HFFc6 (cell line): ENCODE results near the gene ISCA2. TPM values are rescaled to one million over a fixed set of nuclear protein-coding genes. Genes with fewer than 3 reads are reported as not detected.

ENCODE experiments used
- DNase-seq: peaks from one replicate; pipeline ENCODE4 v3.0.0-alpha.2; 2018
- H3K27ac Mint-ChIP-seq: 2 replicates; pipeline ENCODE4 v1.8.0; 2020; ENCODE audit warnings: mild to moderate bottlenecking, mixed read lengths
- H3K27me3 Mint-ChIP-seq: 2 replicates; pipeline ENCODE4 v1.8.0; 2021; ENCODE audit warnings: mild to moderate bottlenecking, moderate library complexity, mixed read lengths; ENCODE audit not compliant: insufficient read depth
- H3K36me3 Mint-ChIP-seq: 2 replicates; pipeline ENCODE4 v1.8.0; 2021; ENCODE audit warnings: low read depth, mixed read lengths
- H3K4me1 Mint-ChIP-seq: 2 replicates; pipeline ENCODE4 v1.8.0; 2020; ENCODE audit warnings: low read depth, mixed read lengths
- H3K4me3 Mint-ChIP-seq: 2 replicates; pipeline ENCODE4 v1.8.0; 2020; ENCODE audit warnings: mild to moderate bottlenecking, moderate library complexity, mixed read lengths
- H3K9me3 Mint-ChIP-seq: 2 replicates; pipeline ENCODE4 v1.8.0; 2020; ENCODE audit warnings: mild to moderate bottlenecking, mixed read lengths
- total RNA-seq, 6 experiments: library from RNA; stranded (reverse); fragmentation: NEBNext Ultra II Directional; extraction: Animal tissue kit (Norgen Biotek cat#: 25700); gene quantifications; 2 replicates in 1 of 6; 3 replicates in 5 of 6; pipeline ENCODE4 v1.2.3, GENCODE V29; 2021
- TF ChIP-seq, protein P1 (sequence below): fragments of 200-600 bp; sonication (generic); IDR thresholded peaks from 2 replicates; pipeline ENCODE4 v1.5.0; 2021; ENCODE audit warnings: antibody characterized with exemption, mild to moderate bottlenecking

Gene ISCA2
- total RNA-seq, 6 experiments from 2014 or later: 27.7 to 39.4 (median 30.5) TPM

- no peak for DNase-seq
- no peak overlapping the region for H3K27ac Mint-ChIP-seq
- TF ChIP-seq, protein P1, sequence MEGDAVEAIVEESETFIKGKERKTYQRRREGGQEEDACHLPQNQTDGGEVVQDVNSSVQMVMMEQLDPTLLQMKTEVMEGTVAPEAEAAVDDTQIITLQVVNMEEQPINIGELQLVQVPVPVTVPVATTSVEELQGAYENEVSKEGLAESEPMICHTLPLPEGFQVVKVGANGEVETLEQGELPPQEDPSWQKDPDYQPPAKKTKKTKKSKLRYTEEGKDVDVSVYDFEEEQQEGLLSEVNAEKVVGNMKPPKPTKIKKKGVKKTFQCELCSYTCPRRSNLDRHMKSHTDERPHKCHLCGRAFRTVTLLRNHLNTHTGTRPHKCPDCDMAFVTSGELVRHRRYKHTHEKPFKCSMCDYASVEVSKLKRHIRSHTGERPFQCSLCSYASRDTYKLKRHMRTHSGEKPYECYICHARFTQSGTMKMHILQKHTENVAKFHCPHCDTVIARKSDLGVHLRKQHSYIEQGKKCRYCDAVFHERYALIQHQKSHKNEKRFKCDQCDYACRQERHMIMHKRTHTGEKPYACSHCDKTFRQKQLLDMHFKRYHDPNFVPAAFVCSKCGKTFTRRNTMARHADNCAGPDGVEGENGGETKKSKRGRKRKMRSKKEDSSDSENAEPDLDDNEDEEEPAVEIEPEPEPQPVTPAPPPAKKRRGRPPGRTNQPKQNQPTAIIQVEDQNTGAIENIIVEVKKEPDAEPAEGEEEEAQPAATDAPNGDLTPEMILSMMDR: no peak
- H3K4me1 Mint-ChIP-seq: peaks cover 23% of the 10 kb centered on the region
- no peak overlapping the region for H3K4me3 Mint-ChIP-seq
- no peaks in the 10 kb centered on the region for H3K9me3 Mint-ChIP-seq
- no peaks in the 10 kb centered on the region for H3K36me3 Mint-ChIP-seq
- H3K27me3 Mint-ChIP-seq: no peaks in the 10 kb centered on the region; the same call in 1 of the 2 replicates
Measured at GRCh38 chr14:74528886-74529285, 35.3 kb downstream of the ISCA2 start.

GRCh38 chr14:74531006-74531405, 37.4 kb downstream of the ISCA2 start:
- H3K4me3 Mint-ChIP-seq: no peak overlapping the region
- DNase-seq: no peak
- H3K27me3 Mint-ChIP-seq: no peaks in the 10 kb centered on the region; the same call in 1 of the 2 replicates
- no peaks in the 10 kb centered on the region for H3K9me3 Mint-ChIP-seq
- peak overlapping the region; percentile 33; the same call in 1 of the 2 replicates for H3K27ac Mint-ChIP-seq
- TF ChIP-seq, protein P1: no peak
- H3K4me1 Mint-ChIP-seq: peaks cover 12% of the 10 kb centered on the region
- H3K36me3 Mint-ChIP-seq: no peaks in the 10 kb centered on the region

DNA sequence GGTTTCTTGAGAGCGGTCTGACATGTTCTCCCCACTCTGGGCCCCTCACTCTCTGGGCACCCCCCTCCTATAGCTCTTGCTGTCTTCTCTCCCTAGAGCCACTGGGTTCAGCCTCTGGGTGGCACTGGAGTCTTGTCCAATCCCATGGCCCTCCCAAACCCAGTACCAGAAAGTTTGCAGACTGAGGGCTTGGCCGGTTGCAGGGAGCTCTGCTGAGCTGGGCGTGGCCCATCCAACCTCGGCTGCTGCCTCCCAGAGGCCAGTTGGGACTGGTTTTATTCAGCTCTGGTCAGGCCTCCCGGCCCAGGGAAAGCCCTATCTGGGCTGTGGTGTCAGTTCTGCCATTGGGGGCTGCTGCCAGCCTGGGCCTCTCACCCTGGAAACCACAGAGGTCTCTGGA, 37.9 kb downstream of the ISCA2 start:
- Mint-ChIP-seq H3K36me3 (no peaks in the 10 kb centered on the region), H3K9me3 (no peaks in the 10 kb centered on the region), H3K27ac (peak overlapping the region; percentile 57), H3K4me3 (no peak overlapping the region), H3K27me3 (no peaks in the 10 kb centered on the region), H3K4me1 (peaks cover 12% of the 10 kb centered on the region)
- TF ChIP-seq, protein P1: peak; percentile 39; the same call in 1 of the 2 replicates
- DNase-seq: peak; percentile 32

GRCh38 chr14:74532246-74532645, 38.7 kb downstream of the ISCA2 start:
- no peaks in the 10 kb centered on the region for H3K36me3 Mint-ChIP-seq
- H3K4me1 Mint-ChIP-seq: peaks cover 12% of the 10 kb centered on the region
- TF ChIP-seq, protein P1: no peak
- no peak overlapping the region; the same call in 1 of the 2 replicates for H3K27ac Mint-ChIP-seq
- no peaks in the 10 kb centered on the region for H3K9me3 Mint-ChIP-seq
- H3K4me3 Mint-ChIP-seq: no peak overlapping the region
- DNase-seq: no peak
- no peaks in the 10 kb centered on the region for H3K27me3 Mint-ChIP-seq

- no peak for DNase-seq
- no peak overlapping the region for H3K4me3 Mint-ChIP-seq
- no peak overlapping the region for H3K27ac Mint-ChIP-seq
Measured at GRCh38 chr14:74533576-74533975, 40.0 kb downstream of the ISCA2 start.

More at GRCh38 chr14:74533576-74533975, 40.0 kb downstream of the ISCA2 start:
- peaks cover under 1% of the 10 kb centered on the region; the same call in 1 of the 2 replicates for H3K27me3 Mint-ChIP-seq
- no peaks in the 10 kb centered on the region for H3K9me3 Mint-ChIP-seq
- TF ChIP-seq, protein P1: no peak
- H3K4me1 Mint-ChIP-seq: peaks cover 12% of the 10 kb centered on the region
- peaks cover 2% of the 10 kb centered on the region; the same call in 1 of the 2 replicates for H3K36me3 Mint-ChIP-seq
